Left lung (tissue), 10 donors: ENCODE measurements around the gene DUSP15. TPM values are rescaled to one million over a fixed set of nuclear protein-coding genes. Genes with fewer than 3 reads are reported as not detected.
A peak's percentile ranks its signal among the peaks of the same experiment; 100 is the strongest.

Source experiments
- ATAC-seq: fragments of 200-7000 bp; cut with Tn5 transposase; one replicate; pipeline ENCODE4 v1.9.1; 2020; ENCODE audit warnings: moderate library complexity
- DNase-seq, 4 donors: peaks; one replicate each; pipeline ENCODE4 v3.0.0-alpha.2; 2013 to 2020
- H3K27ac ChIP-seq, 2 donors: fragments of 200-600 bp; sonication (generic) in 1 of 2; one replicate each; pipeline versions ENCODE4 v1.5.0 to v1.8.0; 2020 to 2021
- H3K27me3 ChIP-seq, 2 donors: fragments of 200-600 bp; sonication (generic) in 1 of 2; one replicate each; pipeline versions ENCODE4 v1.5.0 to v1.8.0; 2020 to 2021
- H3K36me3 ChIP-seq, 2 donors: fragments of 200-600 bp; sonication (generic) in 1 of 2; one replicate each; pipeline versions ENCODE4 v1.5.0 to v1.8.0; 2020 to 2021
- H3K4me1 ChIP-seq, 2 donors: fragments of 200-600 bp; one replicate each; pipeline ENCODE4 v1.8.0; 2021
- H3K4me3 ChIP-seq, 2 donors: fragments of 200-600 bp; sonication (generic) in 1 of 2; one replicate each; pipeline versions ENCODE4 v1.5.0 to v1.8.0; 2020 to 2021; ENCODE audit warnings: mild to moderate bottlenecking in 1 of 2
- H3K9me3 ChIP-seq, 2 donors: fragments of 200-600 bp; sonication (generic) in 1 of 2; one replicate each; pipeline versions ENCODE4 v1.5.0 to v1.8.0; 2020 to 2021
- CTCF ChIP-seq, 2 donors: fragments of 200-600 bp; sonication (generic) in 1 of 2; IDR thresholded peaks; one replicate each; pipeline versions ENCODE4 v1.5.0 to v1.8.0; 2021; ENCODE audit warnings: antibody characterized with exemption in 2 of 2
- intact Hi-C, 2 donors: fragments of 100-400 bp; cut with DNase I; formaldehyde crosslinking; loops; one replicate each; pipeline versions ENCODE4 v1.11.2 to v1.14.2; 2022
- polyA plus RNA-seq, 6 donors: library from polyadenylated mRNA; unstranded; fragments of 120-200 nt; gene quantifications; one replicate each; pipeline ENCODE4 v1.2.1, GENCODE V29; 2013; ENCODE audit not compliant: insufficient read length in 6 of 6
- total RNA-seq, 2 donors: library from RNA; stranded (reverse); fragmentation: NEBNext Ultra II Directional; extraction: Animal tissue kit (Norgen Biotek cat#: 25700); gene quantifications; one replicate each; pipeline ENCODE4 v1.2.1, GENCODE V29; 2021
- donor health status: DM: no; HTN: yes; CAD: no.
- donor health status: DM: no; HTN: no; CAD: no.

The DUSP15 gene
- total and polyA plus RNA-seq, 8 donors = 0.82 to 13.1 (median 9.7) TPM

DNA sequence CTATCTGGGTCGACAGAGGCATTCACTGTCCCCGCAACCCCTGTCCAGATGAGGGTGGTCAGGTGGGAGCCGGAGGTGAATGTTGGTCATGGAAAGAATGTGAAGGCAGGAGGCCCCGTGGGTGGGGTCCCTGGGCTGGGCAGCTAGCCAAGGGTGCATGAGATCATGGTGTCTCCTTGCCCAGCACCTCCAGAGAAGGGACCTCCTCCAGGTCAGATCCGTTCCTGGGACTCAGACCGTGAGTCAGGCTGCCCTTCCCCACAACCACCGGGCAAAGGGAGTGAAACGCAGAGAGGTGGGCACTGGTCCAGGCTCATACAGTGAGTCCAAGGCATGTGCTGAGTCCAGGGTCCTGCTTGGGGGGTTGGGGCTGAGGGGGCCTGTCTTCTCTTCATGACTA is 28.4 kb downstream of the DUSP15 start:
- DNase-seq (no peak), ATAC-seq (peak; percentile 5)
- no peak for TF ChIP-seq CTCF (IDR thresholded peaks at IDR 0.05)
- peaks cover 0 to 6% of the 10 kb centered on the region in 2 donors for H3K27me3 ChIP-seq
- H3K4me3 ChIP-seq = no peak overlapping the region
- H3K4me1 ChIP-seq = peaks cover 9 to 27% of the 10 kb centered on the region in 2 donors
- no peaks in the 10 kb centered on the region for H3K9me3 ChIP-seq
- no peaks in the 10 kb centered on the region for H3K36me3 ChIP-seq
- no peak overlapping the region for H3K27ac ChIP-seq
- intact Hi-C loops = no loop called here

DNA sequence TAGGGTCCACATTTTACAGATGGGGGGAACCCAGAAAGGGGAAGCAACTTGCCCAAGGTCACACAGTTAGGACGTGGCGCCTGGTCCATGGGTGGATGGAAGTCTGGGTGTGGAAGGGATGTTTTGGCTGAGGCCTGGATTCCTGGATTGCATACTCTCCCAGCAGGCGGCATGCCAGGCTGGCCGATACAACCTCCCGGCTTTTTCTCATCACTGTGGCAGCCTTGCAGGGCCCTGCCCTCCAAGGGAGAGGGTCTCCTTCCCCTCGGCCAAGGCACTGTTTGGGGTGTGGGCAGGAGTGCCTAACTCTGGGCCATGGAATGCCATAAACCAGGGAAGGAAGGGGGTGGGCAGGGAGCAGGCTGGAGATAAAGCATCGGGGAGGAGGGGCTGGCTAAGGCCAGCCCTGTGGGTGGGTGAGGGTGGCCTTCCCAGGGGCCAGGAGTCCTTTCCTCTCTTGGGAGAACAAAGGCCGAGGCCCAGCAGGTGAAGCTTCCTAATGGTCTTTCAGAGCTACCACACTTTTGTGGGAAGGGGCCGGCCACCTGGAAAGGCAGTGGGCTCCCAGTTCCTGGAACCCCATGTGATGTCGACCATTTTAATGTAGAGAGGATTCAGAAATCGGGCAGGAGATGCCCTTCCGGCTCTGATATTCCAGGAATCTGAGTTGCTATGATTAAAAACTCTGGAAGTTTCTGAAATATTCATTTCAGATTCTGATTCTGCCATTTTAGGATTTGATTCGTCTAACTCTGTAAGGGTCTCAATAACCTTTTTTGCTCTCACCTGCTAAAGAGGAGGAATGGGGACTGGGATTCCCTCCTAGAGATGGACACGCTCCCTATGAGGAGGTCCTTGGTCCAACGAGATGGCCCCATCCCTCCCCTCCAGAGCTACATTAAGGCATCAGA is 29.2 kb downstream of the DUSP15 start:
- DNase-seq (no peak), ATAC-seq (no peak)
- H3K27me3 ChIP-seq = peaks cover 0 to 9% of the 10 kb centered on the region in 2 donors
- no peaks in the 10 kb centered on the region for H3K36me3 ChIP-seq
- peaks cover 17 to 35% of the 10 kb centered on the region in 2 donors for H3K4me1 ChIP-seq
- no peaks in the 10 kb centered on the region for H3K9me3 ChIP-seq
- intact Hi-C loops = no loop called here
- no peak overlapping the region for H3K4me3 ChIP-seq
- TF ChIP-seq CTCF (IDR thresholded peaks at IDR 0.05) = no peak
- peak overlapping the region in 1 of 2 donors; percentile 33 for H3K27ac ChIP-seq

- intact Hi-C loops = no loop called here
- no peaks in the 10 kb centered on the region for H3K36me3 ChIP-seq
- no peak overlapping the region for H3K27ac ChIP-seq
- DNase-seq = no peak
- H3K27me3 ChIP-seq = peaks cover 0 to 9% of the 10 kb centered on the region in 2 donors
- H3K9me3 ChIP-seq = no peaks in the 10 kb centered on the region
- no peak for ATAC-seq
- H3K4me3 ChIP-seq = no peak overlapping the region
- no peak for TF ChIP-seq CTCF (IDR thresholded peaks at IDR 0.05)
- H3K4me1 ChIP-seq = peaks cover 24 to 45% of the 10 kb centered on the region in 2 donors
Observed at GRCh38 chr20:31839782-31840487, 30.4 kb downstream of the DUSP15 start.

DNA sequence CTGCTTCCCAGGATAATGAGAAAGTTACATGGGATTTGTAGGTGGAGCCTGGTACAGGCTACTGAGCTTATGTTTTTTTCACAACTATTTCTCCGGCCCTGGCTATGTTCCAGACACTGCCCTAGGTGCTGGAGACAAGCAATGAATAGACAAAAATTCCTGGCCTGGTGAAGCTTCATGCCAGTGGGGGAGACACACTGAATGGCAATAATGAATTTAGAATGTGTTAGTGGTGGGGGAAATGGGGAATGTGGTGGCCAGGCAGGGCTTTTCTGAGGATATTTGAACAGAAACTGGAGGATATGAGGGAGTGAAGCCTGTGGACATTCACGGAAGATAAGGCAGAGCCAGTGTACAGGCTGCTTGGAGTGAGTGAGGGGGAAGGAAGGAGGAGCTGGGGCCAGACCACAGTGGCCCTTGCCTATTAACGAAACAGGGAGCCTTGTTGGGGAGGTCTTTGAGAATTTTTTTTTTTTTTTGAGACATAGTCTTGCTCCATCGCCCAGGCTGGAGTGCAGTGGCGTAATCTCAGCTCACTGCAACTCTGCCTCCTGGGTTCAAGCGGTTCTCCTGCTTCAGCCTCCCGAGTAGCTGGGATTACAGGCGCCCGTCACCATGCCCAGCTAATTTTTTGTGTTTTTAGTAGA is 31.6 kb downstream of the DUSP15 start:
- no peak overlapping the region for H3K27ac ChIP-seq
- intact Hi-C loops = no loop called here
- ATAC-seq = no peak
- H3K4me1 ChIP-seq = peaks cover 24 to 45% of the 10 kb centered on the region in 2 donors
- no peak overlapping the region for H3K4me3 ChIP-seq
- no peak for TF ChIP-seq CTCF (IDR thresholded peaks at IDR 0.05)
- no peaks in the 10 kb centered on the region for H3K36me3 ChIP-seq
- H3K27me3 ChIP-seq = peaks cover 0 to 9% of the 10 kb centered on the region in 2 donors
- DNase-seq = no peak
- H3K9me3 ChIP-seq = no peaks in the 10 kb centered on the region
